Activated CD8-positive, alpha-beta T cell treated with anti-CD3 and anti-CD28 coated beads, Interleukin-2, amount 10 ng/mL, durations not matched to agents 7 days and 5 days (primary cell): ENCODE results near the gene RAB7A. TPM values are rescaled to one million over a fixed set of nuclear protein-coding genes. Genes with fewer than 3 reads are reported as not detected.
"Not testable (repeated sequence)": the region's sequence is repeated elsewhere in the genome, so short reads cannot be mapped to it uniquely, and the experiment has no call there.

Source experiments
- ATAC-seq: fragments of 150-1000 bp; cut with Tn5 transposase; one replicate; pipeline ENCODE4 v1.10.0; 2021; ENCODE audit warnings: moderate library complexity
- CTCF ChIA-PET: fragments of 350-600 bp; sonication (Branson Sonifier 250); formaldehyde crosslinking; loops from one replicate; lab custom pipeline; 2021; ENCODE audit warnings: antibody characterized with exemption; lab: Charles Lee
- POLR2A ChIA-PET: fragments of 350-600 bp; sonication (Branson Sonifier 250); formaldehyde crosslinking; loops from one replicate; lab custom pipeline; 2021; ENCODE audit warnings: antibody characterized with exemption; lab: Charles Lee
- DNase-seq: peaks from one replicate; pipeline ENCODE4 v3.0.0-alpha.2; 2020
- H3K27ac Mint-ChIP-seq: one replicate; pipeline ENCODE4 v1.8.0; 2021; ENCODE audit warnings: mild to moderate bottlenecking, mixed read lengths
- H3K27me3 Mint-ChIP-seq: one replicate; pipeline ENCODE4 v1.8.0; 2021; ENCODE audit warnings: low read depth, mixed read lengths
- H3K36me3 Mint-ChIP-seq: one replicate; pipeline ENCODE4 v1.8.0; 2021; ENCODE audit warnings: low read depth, mixed read lengths
- H3K4me1 Mint-ChIP-seq: one replicate; pipeline ENCODE4 v1.8.0; 2021; ENCODE audit warnings: low read depth, mixed read lengths
- H3K4me3 Mint-ChIP-seq: one replicate; pipeline ENCODE4 v1.8.0; 2021; ENCODE audit warnings: mild to moderate bottlenecking, mixed read lengths
- H3K9me3 Mint-ChIP-seq: one replicate; pipeline ENCODE4 v1.8.0; 2022; ENCODE audit warnings: mixed read lengths; ENCODE audit not compliant: insufficient read depth
- total RNA-seq, 2 experiments: library from RNA; stranded (reverse); gene quantifications; one replicate each; pipeline ENCODE4 v1.2.3, GENCODE V29; 2021

RAB7A gene
- total RNA-seq, 2 experiments from 2014 or later: 256 to 269 TPM

- DNase-seq: no peak
- CTCF ChIA-PET: interaction anchor here (1.0 to 2.1 kb wide), 3 partner anchors 22 to 206 kb away, joined by 4 to 5 read pairs (median 5); no protein-coding TSS in a partner anchor
- H3K27ac Mint-ChIP-seq: no peak overlapping the region
Measured at GRCh38 chr3:128823631-128824030, 97.6 kb downstream of the RAB7A start.

GRCh38 chr3:128824132-128824850, 98.3 kb downstream of the RAB7A start:
- H3K9me3 Mint-ChIP-seq: no peaks in the 10 kb centered on the region
- CTCF ChIA-PET: interaction anchor here (2.1 kb wide), 1 partner anchor 207 kb away, joined by 5 read pairs; no protein-coding TSS in a partner anchor
- POLR2A ChIA-PET: interaction anchor here (1.5 kb wide), 1 partner anchor 12 kb away, joined by 3 read pairs; no protein-coding TSS in a partner anchor
- no peak for DNase-seq
- no peaks in the 10 kb centered on the region for H3K4me1 Mint-ChIP-seq
- no peak overlapping the region for H3K27ac Mint-ChIP-seq
- no peaks in the 10 kb centered on the region for H3K27me3 Mint-ChIP-seq
- H3K36me3 Mint-ChIP-seq: peaks cover 6% of the 10 kb centered on the region
- H3K4me3 Mint-ChIP-seq: no peak overlapping the region
- no peak for ATAC-seq

More at GRCh38 chr3:128823631-128824030, 97.6 kb downstream of the RAB7A start:
- ATAC-seq: no peak
- Mint-ChIP-seq H3K4me1 (no peaks in the 10 kb centered on the region), H3K4me3 (no peak overlapping the region), H3K36me3 (peaks cover 12% of the 10 kb centered on the region), H3K9me3 (no peaks in the 10 kb centered on the region), H3K27me3 (no peaks in the 10 kb centered on the region)
- POLR2A ChIA-PET: interaction anchor here (1.5 kb wide), 1 partner anchor 11 kb away, joined by 3 read pairs; no protein-coding TSS in a partner anchor

GRCh38 chr3:128825117-128825725, 99.2 kb downstream of the RAB7A start:
- POLR2A ChIA-PET: no interaction called here
- peaks cover 5% of the 10 kb centered on the region for H3K36me3 Mint-ChIP-seq
- no peaks in the 10 kb centered on the region for H3K9me3 Mint-ChIP-seq
- CTCF ChIA-PET: interaction anchor here (1.3 kb wide), 1 partner anchor 10 kb away, joined by 3 read pairs; no protein-coding TSS in a partner anchor
- no peaks in the 10 kb centered on the region for H3K27me3 Mint-ChIP-seq
- H3K27ac Mint-ChIP-seq: no peak overlapping the region
- no peaks in the 10 kb centered on the region for H3K4me1 Mint-ChIP-seq
- no peak overlapping the region for H3K4me3 Mint-ChIP-seq
- ATAC-seq (no peak), DNase-seq (no peak)

GRCh38 chr3:128829087-128829486, 103.1 kb downstream of the RAB7A start:
- not testable (repeated sequence) for H3K9me3 Mint-ChIP-seq, H3K4me3 Mint-ChIP-seq, H3K36me3 Mint-ChIP-seq

GRCh38 chr3:128829925-128830625, 104.1 kb downstream of the RAB7A start:
- POLR2A ChIA-PET, H3K36me3 Mint-ChIP-seq, H3K27me3 Mint-ChIP-seq, CTCF ChIA-PET, ATAC-seq, DNase-seq, H3K27ac Mint-ChIP-seq, H3K4me3 Mint-ChIP-seq, H3K9me3 Mint-ChIP-seq, H3K4me1 Mint-ChIP-seq: not testable (repeated sequence)

More at GRCh38 chr3:128829087-128829486, 103.1 kb downstream of the RAB7A start:
- H3K4me1 Mint-ChIP-seq, DNase-seq, H3K27me3 Mint-ChIP-seq, ATAC-seq, CTCF ChIA-PET, H3K27ac Mint-ChIP-seq, POLR2A ChIA-PET: not testable (repeated sequence)

- H3K36me3 Mint-ChIP-seq, H3K27me3 Mint-ChIP-seq, H3K4me1 Mint-ChIP-seq, H3K9me3 Mint-ChIP-seq, POLR2A ChIA-PET, H3K27ac Mint-ChIP-seq, DNase-seq, CTCF ChIA-PET, ATAC-seq, H3K4me3 Mint-ChIP-seq: not testable (repeated sequence)
Measured at GRCh38 chr3:128830762-128831161, 104.8 kb downstream of the RAB7A start.

- H3K27me3 Mint-ChIP-seq, H3K9me3 Mint-ChIP-seq: not testable (repeated sequence)
Measured at GRCh38 chr3:128832979-128833378, 107.0 kb downstream of the RAB7A start.

GRCh38 chr3:128835096-128835495, 109.1 kb downstream of the RAB7A start:
- Mint-ChIP-seq H3K4me1 (no peaks in the 10 kb centered on the region), H3K27me3 (no peaks in the 10 kb centered on the region), H3K4me3 (no peak overlapping the region), H3K27ac (no peak overlapping the region), H3K36me3 (no peaks in the 10 kb centered on the region), H3K9me3 (no peaks in the 10 kb centered on the region)
- ATAC-seq (no peak), DNase-seq (no peak)
- ChIA-PET POLR2A (no interaction called here), CTCF (interaction anchor here (1.0 kb wide), 1 partner anchor 10 kb away, joined by 3 read pairs; no protein-coding TSS in a partner anchor)

More at GRCh38 chr3:128832979-128833378, 107.0 kb downstream of the RAB7A start:
- H3K36me3 Mint-ChIP-seq, ATAC-seq, H3K4me1 Mint-ChIP-seq, H3K4me3 Mint-ChIP-seq, CTCF ChIA-PET, POLR2A ChIA-PET, H3K27ac Mint-ChIP-seq, DNase-seq: not testable (repeated sequence)

GRCh38 chr3:128841926-128842920, 116.2 kb downstream of the RAB7A start:
- Mint-ChIP-seq H3K4me3 (no peak overlapping the region), H3K27ac (no peak overlapping the region)
- CTCF ChIA-PET: no interaction called here

GRCh38 chr3:128844502-128844901, 118.5 kb downstream of the RAB7A start:
- Mint-ChIP-seq H3K4me3 (no peak overlapping the region), H3K36me3 (no peaks in the 10 kb centered on the region), H3K9me3 (no peaks in the 10 kb centered on the region), H3K27ac (no peak overlapping the region), H3K4me1 (peaks cover 19% of the 10 kb centered on the region), H3K27me3 (no peaks in the 10 kb centered on the region)
- CTCF ChIA-PET: interaction anchor here (2.3 to 3.6 kb wide), 4 partner anchors 34 to 163 kb away, joined by 13 to 35 read pairs (median 20); partner anchors contain the start of gene ACAD9
- DNase-seq: no peak
- POLR2A ChIA-PET: no interaction called here
- ATAC-seq: no peak

More at GRCh38 chr3:128841926-128842920, 116.2 kb downstream of the RAB7A start:
- no peaks in the 10 kb centered on the region for H3K9me3 Mint-ChIP-seq
- no peaks in the 10 kb centered on the region for H3K36me3 Mint-ChIP-seq
- peaks cover 19% of the 10 kb centered on the region for H3K4me1 Mint-ChIP-seq
- POLR2A ChIA-PET: interaction anchor here (0.6 kb wide), 1 partner anchor 198 kb away, joined by 3 read pairs; no protein-coding TSS in a partner anchor
- DNase-seq (no peak), ATAC-seq (no peak)
- H3K27me3 Mint-ChIP-seq: no peaks in the 10 kb centered on the region
